ENCODE data around the gene NOVA1. TPM values are rescaled to one million over a fixed set of nuclear protein-coding genes. Genes with fewer than 3 reads are reported as not detected.

The NOVA1 gene
- total RNA-seq, 1 experiment from 2014 or later: 11.6 TPM

GRCh38 chr14:26424537-26424936, 173.3 kb downstream of the NOVA1 start:
- Mint-ChIP-seq H3K27me3 (ENCODE audit: low read depth) (no peaks in the 10 kb centered on the region), H3K36me3 (no peaks in the 10 kb centered on the region), H3K27ac (no peak overlapping the region), H3K4me3 (no peak overlapping the region), H3K4me1 (peaks cover 13% of the 10 kb centered on the region), H3K9me3 (no peaks in the 10 kb centered on the region)
- no peak for TF ChIP-seq ELF4 (CRISPR knock-in tag; IDR thresholded peaks at IDR 0.05; ENCODE audit: low read depth)
- TF ChIP-seq IRF1 (CRISPR knock-in tag; IDR thresholded peaks at IDR 0.05): no peak
- no peak for TF ChIP-seq AFF4 (CRISPR knock-in tag; IDR thresholded peaks at IDR 0.05; ENCODE audit: borderline replicate concordance)
- TF ChIP-seq JAZF1 (CRISPR knock-in tag; IDR thresholded peaks at IDR 0.05): no peak
- TF ChIP-seq TEAD4 (CRISPR knock-in tag; IDR thresholded peaks at IDR 0.05): no peak
- TF ChIP-seq, protein P1, sequence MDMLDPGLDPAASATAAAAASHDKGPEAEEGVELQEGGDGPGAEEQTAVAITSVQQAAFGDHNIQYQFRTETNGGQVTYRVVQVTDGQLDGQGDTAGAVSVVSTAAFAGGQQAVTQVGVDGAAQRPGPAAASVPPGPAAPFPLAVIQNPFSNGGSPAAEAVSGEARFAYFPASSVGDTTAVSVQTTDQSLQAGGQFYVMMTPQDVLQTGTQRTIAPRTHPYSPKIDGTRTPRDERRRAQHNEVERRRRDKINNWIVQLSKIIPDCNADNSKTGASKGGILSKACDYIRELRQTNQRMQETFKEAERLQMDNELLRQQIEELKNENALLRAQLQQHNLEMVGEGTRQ (CRISPR knock-in tag; IDR thresholded peaks at IDR 0.05): no peak
- TF ChIP-seq ZNF416 (CRISPR knock-in tag; IDR thresholded peaks at IDR 0.05): no peak
- TF ChIP-seq, protein P2, sequence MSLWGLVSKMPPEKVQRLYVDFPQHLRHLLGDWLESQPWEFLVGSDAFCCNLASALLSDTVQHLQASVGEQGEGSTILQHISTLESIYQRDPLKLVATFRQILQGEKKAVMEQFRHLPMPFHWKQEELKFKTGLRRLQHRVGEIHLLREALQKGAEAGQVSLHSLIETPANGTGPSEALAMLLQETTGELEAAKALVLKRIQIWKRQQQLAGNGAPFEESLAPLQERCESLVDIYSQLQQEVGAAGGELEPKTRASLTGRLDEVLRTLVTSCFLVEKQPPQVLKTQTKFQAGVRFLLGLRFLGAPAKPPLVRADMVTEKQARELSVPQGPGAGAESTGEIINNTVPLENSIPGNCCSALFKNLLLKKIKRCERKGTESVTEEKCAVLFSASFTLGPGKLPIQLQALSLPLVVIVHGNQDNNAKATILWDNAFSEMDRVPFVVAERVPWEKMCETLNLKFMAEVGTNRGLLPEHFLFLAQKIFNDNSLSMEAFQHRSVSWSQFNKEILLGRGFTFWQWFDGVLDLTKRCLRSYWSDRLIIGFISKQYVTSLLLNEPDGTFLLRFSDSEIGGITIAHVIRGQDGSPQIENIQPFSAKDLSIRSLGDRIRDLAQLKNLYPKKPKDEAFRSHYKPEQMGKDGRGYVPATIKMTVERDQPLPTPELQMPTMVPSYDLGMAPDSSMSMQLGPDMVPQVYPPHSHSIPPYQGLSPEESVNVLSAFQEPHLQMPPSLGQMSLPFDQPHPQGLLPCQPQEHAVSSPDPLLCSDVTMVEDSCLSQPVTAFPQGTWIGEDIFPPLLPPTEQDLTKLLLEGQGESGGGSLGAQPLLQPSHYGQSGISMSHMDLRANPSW (CRISPR knock-in tag; conservative IDR thresholded peaks at IDR 0.05; ENCODE audit: low read depth): no peak
- TF ChIP-seq E2F4 (CRISPR knock-in tag; IDR thresholded peaks at IDR 0.05; ENCODE audit: borderline replicate concordance, low read depth): no peak
- no peak for TF ChIP-seq JUN (CRISPR knock-in tag; IDR thresholded peaks at IDR 0.05)
- no peak for TF ChIP-seq ZNF425 (CRISPR knock-in tag; conservative IDR thresholded peaks at IDR 0.05)
- TF ChIP-seq ETV6 (CRISPR knock-in tag; IDR thresholded peaks at IDR 0.05): no peak
- no peak for TF ChIP-seq ZNF396 (CRISPR knock-in tag; IDR thresholded peaks at IDR 0.05; ENCODE audit: borderline replicate concordance)
- POLR2A ChIA-PET: no interaction called here
- ATAC-seq (no peak), DNase-seq (ENCODE audit: low spot score) (no peak)
- CTCF ChIA-PET: no interaction called here

DNA sequence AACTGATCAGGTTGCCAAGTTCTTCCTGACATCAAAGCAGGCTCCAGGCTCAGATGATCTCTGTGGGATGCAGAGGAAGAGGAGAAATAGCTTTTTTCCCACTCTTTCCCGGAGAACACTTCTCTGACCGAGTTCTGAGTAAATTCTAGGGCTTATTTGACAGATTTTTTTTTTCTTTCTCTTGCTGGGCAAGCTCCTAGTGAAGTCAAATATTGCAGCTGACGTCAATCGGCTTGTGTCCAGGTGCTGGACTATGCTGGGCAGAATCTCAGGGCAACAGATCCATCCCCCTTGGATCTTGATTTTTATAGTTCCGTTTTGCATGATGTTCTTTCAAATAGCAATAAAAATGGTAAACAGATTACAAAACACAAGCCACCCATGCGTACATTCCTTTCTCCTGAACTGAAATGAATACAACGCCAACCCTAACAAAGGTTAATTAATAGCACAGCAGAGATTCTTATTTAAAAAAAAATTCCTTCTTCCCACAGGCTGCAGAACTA, 182.2 kb downstream of the NOVA1 start:
- no peak for ATAC-seq
- CTCF ChIA-PET: no interaction called here
- H3K27ac Mint-ChIP-seq: no peak overlapping the region
- TF ChIP-seq GRHL2 (CRISPR knock-in tag; IDR thresholded peaks at IDR 0.05; ENCODE audit: insufficient replicate concordance, severe bottlenecking) (no peak), NFE2L1 (CRISPR knock-in tag; IDR thresholded peaks at IDR 0.05) (no peak), ZNF121 (CRISPR knock-in tag; IDR thresholded peaks at IDR 0.05) (no peak), ATF1 (CRISPR knock-in tag; IDR thresholded peaks at IDR 0.05) (no peak), ZNF317 (CRISPR knock-in tag; IDR thresholded peaks at IDR 0.05; ENCODE audit: borderline replicate concordance, low read depth) (no peak), HMGXB4 (CRISPR knock-in tag; IDR thresholded peaks at IDR 0.05) (no peak)
- TF ChIP-seq, protein P3, sequence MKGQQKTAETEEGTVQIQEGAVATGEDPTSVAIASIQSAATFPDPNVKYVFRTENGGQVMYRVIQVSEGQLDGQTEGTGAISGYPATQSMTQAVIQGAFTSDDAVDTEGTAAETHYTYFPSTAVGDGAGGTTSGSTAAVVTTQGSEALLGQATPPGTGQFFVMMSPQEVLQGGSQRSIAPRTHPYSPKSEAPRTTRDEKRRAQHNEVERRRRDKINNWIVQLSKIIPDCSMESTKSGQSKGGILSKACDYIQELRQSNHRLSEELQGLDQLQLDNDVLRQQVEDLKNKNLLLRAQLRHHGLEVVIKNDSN (CRISPR knock-in tag; IDR thresholded peaks at IDR 0.05): no peak

More for the DNA sequence above, 182.2 kb downstream of the NOVA1 start:
- peaks cover 4% of the 10 kb centered on the region; the same call in 1 of the 2 replicates for H3K9me3 Mint-ChIP-seq
- no peaks in the 10 kb centered on the region for H3K27me3 Mint-ChIP-seq (ENCODE audit: low read depth)
- POLR2A ChIA-PET: no interaction called here
- DNase-seq (ENCODE audit: low spot score): no peak
- no peaks in the 10 kb centered on the region for H3K36me3 Mint-ChIP-seq
- H3K4me1 Mint-ChIP-seq: peaks cover 16% of the 10 kb centered on the region
- no peak overlapping the region for H3K4me3 Mint-ChIP-seq

All from WTC11 (cell line).